ENCODE results near the gene PM20D2. TPM values are rescaled to one million over a fixed set of nuclear protein-coding genes. Genes with fewer than 3 reads are reported as not detected.

Gene PM20D2, protein sequence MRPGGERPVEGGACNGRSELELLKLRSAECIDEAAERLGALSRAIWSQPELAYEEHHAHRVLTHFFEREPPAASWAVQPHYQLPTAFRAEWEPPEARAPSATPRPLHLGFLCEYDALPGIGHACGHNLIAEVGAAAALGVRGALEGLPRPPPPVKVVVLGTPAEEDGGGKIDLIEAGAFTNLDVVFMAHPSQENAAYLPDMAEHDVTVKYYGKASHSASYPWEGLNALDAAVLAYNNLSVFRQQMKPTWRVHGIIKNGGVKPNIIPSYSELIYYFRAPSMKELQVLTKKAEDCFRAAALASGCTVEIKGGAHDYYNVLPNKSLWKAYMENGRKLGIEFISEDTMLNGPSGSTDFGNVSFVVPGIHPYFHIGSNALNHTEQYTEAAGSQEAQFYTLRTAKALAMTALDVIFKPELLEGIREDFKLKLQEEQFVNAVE
- 10 to 100 TPM; 14.5 to 14.7 TPM for total RNA-seq

GRCh38 chr6:89145956-89146717, at the start of gene PM20D2:
Gene PM20D2, plus strand, starts transcription at chr6:89146055. Its CDS starts 90 bp downstream, at chr6:89146145.

GRCh38 chr6:89117211-89118108, 28.4 kb upstream of the PM20D2 start, which contains the start of gene SRSF12:
Gene SRSF12, minus strand, starts transcription at chr6:89118071. Its CDS starts 184 bp downstream, at chr6:89117887.

Other genes starting within 250 kb of the PM20D2 start
- gene RNGTT, start 182.4 kb upstream of the PM20D2 start, total RNA-seq = 10 to 100 TPM; 17.6 to 18.4 TPM
- 100 to 1,000 TPM; 274 to 279 TPM for gene PNRC1, start 65.3 kb upstream of the PM20D2 start, total RNA-seq
- not detected for gene SRSF12, start 28.0 kb upstream of the PM20D2 start, total RNA-seq
- gene GABRR1, start 71.3 kb downstream of the PM20D2 start, total RNA-seq = not detected
- under 1 TPM; 0.23 to 0.36 TPM for gene GABRR2, start 169.2 kb downstream of the PM20D2 start, total RNA-seq
- gene UBE2J1, start 206.7 kb downstream of the PM20D2 start, total RNA-seq = 10 to 100 TPM; 31.9 to 32.6 TPM